MG63 (cell line): ENCODE data around the gene PALLD. TPM values are rescaled to one million over a fixed set of nuclear protein-coding genes. Genes with fewer than 3 reads are reported as not detected.

Source experiments
- DNase-seq: peaks from one replicate; pipeline ENCODE4 v3.0.0-alpha.2; 2020
- H3K27me3 ChIP-seq: fragments of 250-450 bp; sonication (Bioruptor Pico); 2 replicates; pipeline ENCODE4 v1.5.1; 2020; ENCODE audit warnings: mild to moderate bottlenecking, moderate library complexity
- H3K36me3 ChIP-seq: fragments of 250-450 bp; sonication (Bioruptor Pico); 2 replicates; pipeline ENCODE4 v1.5.1; 2020; ENCODE audit warnings: mild to moderate bottlenecking, moderate library complexity
- H3K4me3 ChIP-seq: fragments of 250-450 bp; sonication (Bioruptor Pico); 2 replicates; pipeline ENCODE4 v1.5.1; 2020; ENCODE audit warnings: mild to moderate bottlenecking, moderate library complexity
- H3K9me3 ChIP-seq: fragments of 250-450 bp; sonication (Bioruptor Pico); 2 replicates; pipeline ENCODE4 v1.5.1; 2020; ENCODE audit warnings: mild to moderate bottlenecking, moderate library complexity
- total RNA-seq: library from RNA; depleted of rRNA; stranded (reverse); fragments of >200 nt; shearing (Covaris generic); gene quantifications from 2 replicates; pipeline ENCODE4 v1.2.3, GENCODE V29; 2014; ENCODE audit warnings: low replicate concordance

Gene PALLD
- total RNA-seq, 1 experiment from 2014 or later, result 40.2 TPM

DNA sequence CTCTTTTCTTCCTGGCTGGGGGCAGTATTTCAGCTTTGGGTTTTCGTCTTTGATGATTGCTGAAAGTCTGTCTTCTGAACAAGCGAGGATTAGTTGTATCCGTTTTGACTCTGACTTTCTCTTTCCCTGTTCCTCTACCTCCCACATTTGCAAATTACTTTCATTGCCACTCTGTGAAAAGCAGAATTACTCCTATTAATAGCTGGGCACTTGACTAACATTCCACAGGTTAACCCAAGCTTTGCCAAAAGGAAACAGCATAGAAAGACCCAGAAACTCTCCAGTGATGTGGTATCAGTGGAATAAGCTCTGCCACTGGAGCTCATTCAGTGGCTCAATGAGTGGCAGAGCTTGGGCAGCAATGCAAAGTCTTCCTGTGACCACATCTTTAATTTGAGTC, 238.9 kb downstream of the PALLD start:
- no peak for DNase-seq
- no peaks in the 10 kb centered on the region for H3K27me3 ChIP-seq
- no peaks in the 10 kb centered on the region for H3K9me3 ChIP-seq
- H3K4me3 ChIP-seq, result no peak overlapping the region
- H3K36me3 ChIP-seq, result no peaks in the 10 kb centered on the region; the same call in 1 of the 2 replicates

DNA sequence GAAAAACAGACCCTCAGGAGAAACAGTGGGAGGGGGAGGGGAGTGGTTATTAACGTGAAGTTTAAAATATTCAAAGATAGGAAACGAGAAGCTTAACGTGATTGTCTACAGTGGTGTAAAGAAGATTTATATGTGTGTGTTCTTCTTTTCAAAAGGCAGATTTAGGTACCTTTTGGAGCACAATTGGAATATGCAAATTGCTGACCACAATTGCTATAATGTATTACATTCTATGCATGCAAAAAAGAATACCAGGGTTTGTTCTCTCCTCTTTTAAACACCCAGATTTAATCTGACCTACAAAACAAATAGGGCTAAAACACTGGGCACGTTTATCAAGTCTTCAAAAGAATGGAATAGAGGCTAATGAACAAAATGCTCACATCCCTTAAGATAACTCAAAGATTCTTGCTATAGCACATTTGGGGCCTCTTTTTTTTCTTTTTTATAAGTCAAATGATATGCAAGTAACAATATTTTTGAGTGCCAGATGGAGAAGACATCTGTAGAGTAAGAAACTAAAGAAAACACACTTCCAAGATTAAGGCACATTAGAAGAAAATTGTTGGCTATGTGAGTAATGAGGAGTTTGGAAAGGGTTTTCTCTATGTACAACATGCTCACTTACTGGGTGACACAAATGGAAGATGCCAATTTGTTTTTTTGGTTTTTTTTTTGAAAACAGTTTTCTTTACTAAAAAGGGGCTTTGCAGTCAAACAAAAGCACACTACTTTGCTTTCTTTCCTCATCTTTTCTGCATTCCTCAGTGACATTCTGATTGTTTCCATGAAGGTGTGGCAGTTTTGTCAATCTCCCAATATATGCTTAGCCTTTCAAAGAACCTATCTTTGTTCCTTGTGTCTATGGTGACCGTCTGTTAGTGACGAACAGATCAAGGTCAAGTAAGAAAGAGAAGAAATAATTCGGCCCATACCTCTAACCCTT, 240.3 kb downstream of the PALLD start:
- Histone ChIP-seq H3K36me3 (no peaks in the 10 kb centered on the region; the same call in 1 of the 2 replicates), H3K4me3 (no peak overlapping the region), H3K9me3 (no peaks in the 10 kb centered on the region), H3K27me3 (no peaks in the 10 kb centered on the region)
- no peak for DNase-seq

GRCh38 chr4:168737806-168738172, 240.9 kb downstream of the PALLD start:
- H3K4me3 ChIP-seq, result no peak overlapping the region
- no peaks in the 10 kb centered on the region for H3K9me3 ChIP-seq
- H3K27me3 ChIP-seq, result no peaks in the 10 kb centered on the region
- no peaks in the 10 kb centered on the region; the same call in 1 of the 2 replicates for H3K36me3 ChIP-seq
- DNase-seq, result no peak

GRCh38 chr4:168739886-168740285, 243.0 kb downstream of the PALLD start:
- no peak for DNase-seq
- Histone ChIP-seq H3K36me3 (no peaks in the 10 kb centered on the region; the same call in 1 of the 2 replicates), H3K9me3 (no peaks in the 10 kb centered on the region), H3K27me3 (no peaks in the 10 kb centered on the region), H3K4me3 (no peak overlapping the region)

DNA sequence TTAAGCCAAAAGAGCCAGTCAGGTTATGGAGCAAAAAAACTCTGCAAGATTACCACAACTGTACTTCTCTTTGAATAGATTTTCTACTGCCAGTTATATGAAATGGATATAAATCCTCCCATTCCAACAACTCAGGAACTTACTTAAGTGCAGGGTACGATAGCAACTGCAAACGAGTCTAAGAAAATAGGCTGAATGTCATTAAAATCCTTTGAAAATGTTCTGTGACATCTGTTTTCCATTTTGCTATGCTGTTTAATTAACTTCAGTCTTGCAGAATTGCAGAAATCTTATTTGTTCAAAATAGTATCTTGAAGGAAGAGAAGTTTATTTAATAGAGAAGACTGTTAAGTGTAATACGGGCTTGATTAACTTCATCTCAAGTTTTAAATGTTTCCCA, 243.8 kb downstream of the PALLD start:
- no peaks in the 10 kb centered on the region; the same call in 1 of the 2 replicates for H3K36me3 ChIP-seq
- no peaks in the 10 kb centered on the region for H3K27me3 ChIP-seq
- no peak overlapping the region for H3K4me3 ChIP-seq
- no peak for DNase-seq
- no peaks in the 10 kb centered on the region for H3K9me3 ChIP-seq

DNA sequence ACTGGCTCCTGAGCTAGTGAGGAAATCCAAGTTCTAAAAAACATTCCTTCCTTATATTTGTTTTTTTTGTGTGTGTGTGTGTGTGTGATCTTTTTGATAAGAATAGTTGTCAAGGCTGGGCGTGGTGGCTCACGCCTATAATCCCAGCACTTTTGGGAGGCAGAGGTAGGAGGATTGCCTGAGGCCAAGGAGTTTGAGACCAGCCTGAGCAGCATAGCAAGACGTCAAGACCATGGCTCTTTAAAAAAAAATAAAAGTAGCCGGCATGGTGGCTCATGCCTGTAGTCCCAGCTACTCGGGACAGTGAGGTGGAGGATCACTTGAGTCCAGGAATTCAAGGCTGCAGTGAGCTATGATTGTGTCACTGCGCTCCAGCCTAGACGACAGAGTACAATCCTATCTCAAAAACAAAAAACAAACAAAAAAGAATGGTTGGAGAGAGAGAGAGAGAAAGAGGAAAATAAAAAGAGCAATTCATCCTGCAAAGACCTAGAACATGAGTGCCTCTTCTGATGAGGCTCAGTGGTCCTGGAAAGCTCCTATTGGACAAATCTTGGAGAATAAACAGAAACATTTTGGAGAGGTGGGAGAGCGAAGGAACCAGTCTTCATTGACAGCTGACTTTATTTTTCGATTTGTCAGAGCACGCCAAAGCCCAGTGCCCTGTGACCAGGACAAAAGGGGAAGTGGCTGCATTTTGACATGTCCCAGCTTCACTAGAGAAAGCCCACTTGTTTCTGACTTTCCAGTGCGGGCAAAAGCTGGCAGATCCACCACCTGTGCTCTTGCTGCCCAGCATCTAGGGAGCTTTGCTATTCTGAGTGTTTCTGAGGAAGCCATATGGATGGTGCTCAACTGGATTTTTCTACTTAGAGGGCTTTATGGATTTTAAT, 244.7 kb downstream of the PALLD start:
- Histone ChIP-seq H3K36me3 (no peaks in the 10 kb centered on the region; the same call in 1 of the 2 replicates), H3K27me3 (no peaks in the 10 kb centered on the region), H3K9me3 (no peaks in the 10 kb centered on the region), H3K4me3 (no peak overlapping the region)
- no peak for DNase-seq

DNA sequence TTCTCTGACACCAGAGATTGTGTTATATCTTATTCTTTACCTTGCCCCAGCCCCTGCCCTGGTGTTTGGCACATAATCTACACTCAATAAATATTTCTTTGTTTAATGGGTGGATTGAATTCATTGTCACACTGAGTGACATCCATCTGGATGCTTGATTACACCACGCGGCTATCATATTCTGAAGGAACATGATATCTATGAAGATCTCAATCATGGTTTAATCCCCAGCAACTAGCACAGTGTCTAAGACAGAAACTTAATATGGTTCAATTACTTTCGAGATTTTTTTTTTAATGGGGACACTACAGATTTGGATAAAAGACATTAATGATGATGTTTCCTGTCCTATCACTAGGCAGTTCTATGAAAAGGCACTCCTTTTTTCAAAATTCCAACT, 246.3 kb downstream of the PALLD start:
- H3K9me3 ChIP-seq, result no peaks in the 10 kb centered on the region
- H3K36me3 ChIP-seq, result no peaks in the 10 kb centered on the region; the same call in 1 of the 2 replicates
- no peak overlapping the region for H3K4me3 ChIP-seq
- DNase-seq, result no peak
- no peaks in the 10 kb centered on the region for H3K27me3 ChIP-seq

- no peak for DNase-seq
- H3K36me3 ChIP-seq, result no peaks in the 10 kb centered on the region; the same call in 1 of the 2 replicates
- H3K27me3 ChIP-seq, result no peaks in the 10 kb centered on the region
- no peak overlapping the region for H3K4me3 ChIP-seq
- no peaks in the 10 kb centered on the region; the same call in 1 of the 2 replicates for H3K9me3 ChIP-seq
These were observed 246.7 kb downstream of the PALLD start for GRCh38 chr4:168743601-168744000.

- DNase-seq, result no peak
- H3K9me3 ChIP-seq, result no peaks in the 10 kb centered on the region; the same call in 1 of the 2 replicates
- H3K36me3 ChIP-seq, result no peaks in the 10 kb centered on the region; the same call in 1 of the 2 replicates
- no peaks in the 10 kb centered on the region for H3K27me3 ChIP-seq
- no peak overlapping the region for H3K4me3 ChIP-seq
These were observed 247.2 kb downstream of the PALLD start for GRCh38 chr4:168744021-168744420.

- H3K4me3 ChIP-seq, result no peak overlapping the region
- no peaks in the 10 kb centered on the region for H3K27me3 ChIP-seq
- H3K9me3 ChIP-seq, result peaks cover 2% of the 10 kb centered on the region; the same call in 1 of the 2 replicates
- no peak for DNase-seq
- no peaks in the 10 kb centered on the region for H3K36me3 ChIP-seq
These were observed 252.0 kb downstream of the PALLD start for GRCh38 chr4:168748807-168749206.

- Histone ChIP-seq H3K27me3 (no peaks in the 10 kb centered on the region), H3K4me3 (no peak overlapping the region), H3K9me3 (peaks cover 2% of the 10 kb centered on the region; the same call in 1 of the 2 replicates), H3K36me3 (no peaks in the 10 kb centered on the region)
- peak; percentile 16 for DNase-seq
These were observed 254.7 kb downstream of the PALLD start for GRCh38 chr4:168751263-168752225.

GRCh38 chr4:168755598-168756477, 259.0 kb downstream of the PALLD start:
- Histone ChIP-seq H3K27me3 (no peaks in the 10 kb centered on the region), H3K36me3 (no peaks in the 10 kb centered on the region), H3K9me3 (0 out of 2 replicates have a peak, but pooled peaks cover 2% of the 10 kb centered on the region), H3K4me3 (no peak overlapping the region)
- DNase-seq, result no peak

GRCh38 chr4:168757500-168757899, 260.6 kb downstream of the PALLD start:
- H3K36me3 ChIP-seq, result no peaks in the 10 kb centered on the region
- DNase-seq, result no peak
- H3K27me3 ChIP-seq, result no peaks in the 10 kb centered on the region
- H3K4me3 ChIP-seq, result no peak overlapping the region
- 0 out of 2 replicates have a peak, but pooled peaks cover 2% of the 10 kb centered on the region for H3K9me3 ChIP-seq

- DNase-seq, result no peak
- H3K27me3 ChIP-seq, result no peaks in the 10 kb centered on the region
- no peaks in the 10 kb centered on the region for H3K36me3 ChIP-seq
- H3K9me3 ChIP-seq, result no peaks in the 10 kb centered on the region
- H3K4me3 ChIP-seq, result no peak overlapping the region
These were observed 261.6 kb downstream of the PALLD start for GRCh38 chr4:168758351-168758876.

- H3K9me3 ChIP-seq, result no peaks in the 10 kb centered on the region
- H3K27me3 ChIP-seq, result no peaks in the 10 kb centered on the region
- H3K4me3 ChIP-seq, result no peak overlapping the region
- no peak for DNase-seq
- H3K36me3 ChIP-seq, result no peaks in the 10 kb centered on the region
These were observed 262.5 kb downstream of the PALLD start for GRCh38 chr4:168759321-168759720.
